Esophagus squamous epithelium (tissue), 5 donors: ENCODE measurements around the gene MICA. TPM values are rescaled to one million over a fixed set of nuclear protein-coding genes. Genes with fewer than 3 reads are reported as not detected.

Source experiments
- DNase-seq: peaks from one replicate; lab custom pipeline; 2025; lab: John Stamatoyannopoulos, UW
- H3K27ac ChIP-seq, 4 donors: fragments of 200-600 bp; sonication (generic); one replicate each; pipeline ENCODE4 v1.5.1; 2016 to 2019; ENCODE audit warnings: mild to moderate bottlenecking in 1 of 4
- H3K27me3 ChIP-seq, 4 donors: fragments of 200-600 bp; sonication (generic); 1 replicate in 3 of 4; 2 replicates in 1 of 4; pipeline versions ENCODE4 v1.5.1 to v1.6.0; 2017 to 2021; ENCODE audit warnings: antibody characterized with exemption in 1 of 4
- H3K36me3 ChIP-seq, 3 donors: fragments of 200-600 bp; sonication (generic); one replicate each; pipeline ENCODE4 v1.5.1; 2016 to 2019
- H3K4me1 ChIP-seq, 3 donors: fragments of 200-600 bp; sonication (generic); one replicate each; pipeline ENCODE4 v1.5.1; 2017 to 2019
- H3K4me3 ChIP-seq, 4 donors: fragments of 200-600 bp; sonication (generic); 1 replicate in 3 of 4; 2 replicates in 1 of 4; pipeline ENCODE4 v1.5.1; 2016 to 2019; ENCODE audit warnings: mild to moderate bottlenecking in 2 of 4, moderate library complexity in 1 of 4
- H3K9me3 ChIP-seq, 3 donors: fragments of 200-600 bp; sonication (generic); one replicate each; pipeline ENCODE4 v1.5.1; 2016 to 2019
- POLR2A ChIP-seq, 4 donors: fragments of 450-650 bp; IDR thresholded peaks; one replicate each; pipeline ENCODE4 v1.6.1; 2017; ENCODE audit warnings: antibody characterized with exemption in 4 of 4, mild to moderate bottlenecking in 4 of 4, moderate library complexity in 3 of 4
- WGBS, 2 donors: methylation state at CpG; one replicate each; pipeline ENCODE4 v1.1.5; 2018; 5-methylcytosine and 5-hydroxymethylcytosine counted together
- intact Hi-C: fragments of 100-400 bp; cut with DNase I; formaldehyde crosslinking; loops from one replicate; pipeline ENCODE4 v1.15.0; 2022
- total RNA-seq, 4 donors: library from RNA; depleted of rRNA; stranded (reverse); fragments of >200 nt; gene quantifications; one replicate each; pipeline ENCODE4 v1.1.0, GENCODE V29; 2016
- TF ChIP-seq, protein P1 (sequence below), 6 experiments: fragments of 450-650 bp in 4 of 6; fragments of 200-600 bp in 2 of 6; sonication (generic) in 2 of 6; IDR thresholded peaks; one replicate each; pipeline ENCODE4 v1.5.1; 2016 to 2019; ENCODE audit warnings: antibody characterized with exemption in 6 of 6, mild to moderate bottlenecking in 4 of 6, moderate library complexity in 4 of 6
- donor health status: DM: yes; HTN: yes; CAD: no.

The MICA gene
- total RNA-seq, 4 donors from 2014 or later: 7.5 to 10.1 (median 8.8) TPM

DNA sequence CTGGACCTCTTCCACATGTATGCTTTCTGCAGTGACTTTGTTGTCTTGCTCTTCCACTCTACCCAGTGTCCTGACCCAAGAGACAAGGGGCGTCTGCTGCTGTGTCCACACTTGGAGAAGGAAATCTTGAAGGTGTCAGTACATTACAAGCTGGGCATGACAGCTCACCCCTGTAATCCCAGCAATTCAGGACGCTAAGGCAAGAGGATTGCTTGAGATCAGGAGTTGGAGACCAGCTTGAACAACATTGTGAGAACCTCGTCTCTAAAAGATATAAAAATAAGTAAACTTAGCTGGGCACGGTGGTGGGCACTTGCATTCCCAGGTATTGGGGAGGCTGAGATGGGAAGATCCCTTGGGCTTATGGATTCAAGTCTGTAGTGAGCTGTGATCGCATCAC lies 40.6 kb upstream of the MICA start:
- H3K4me1 ChIP-seq: peaks cover 0 to 9% (median 0%) of the 10 kb centered on the region in 3 donors
- no peak for DNase-seq
- H3K27me3 ChIP-seq: peaks cover 0 to 54% (median 0%) of the 10 kb centered on the region in 4 donors
- no peaks in the 10 kb centered on the region for H3K36me3 ChIP-seq
- H3K27ac ChIP-seq: no peak overlapping the region
- WGBS, 2 donors: 70 to 88% methylated on average over 4 of the region's 5 CpGs
- H3K9me3 ChIP-seq: no peaks in the 10 kb centered on the region
- intact Hi-C loops: no loop called here
- no peak overlapping the region for H3K4me3 ChIP-seq
- TF ChIP-seq, protein P1, sequence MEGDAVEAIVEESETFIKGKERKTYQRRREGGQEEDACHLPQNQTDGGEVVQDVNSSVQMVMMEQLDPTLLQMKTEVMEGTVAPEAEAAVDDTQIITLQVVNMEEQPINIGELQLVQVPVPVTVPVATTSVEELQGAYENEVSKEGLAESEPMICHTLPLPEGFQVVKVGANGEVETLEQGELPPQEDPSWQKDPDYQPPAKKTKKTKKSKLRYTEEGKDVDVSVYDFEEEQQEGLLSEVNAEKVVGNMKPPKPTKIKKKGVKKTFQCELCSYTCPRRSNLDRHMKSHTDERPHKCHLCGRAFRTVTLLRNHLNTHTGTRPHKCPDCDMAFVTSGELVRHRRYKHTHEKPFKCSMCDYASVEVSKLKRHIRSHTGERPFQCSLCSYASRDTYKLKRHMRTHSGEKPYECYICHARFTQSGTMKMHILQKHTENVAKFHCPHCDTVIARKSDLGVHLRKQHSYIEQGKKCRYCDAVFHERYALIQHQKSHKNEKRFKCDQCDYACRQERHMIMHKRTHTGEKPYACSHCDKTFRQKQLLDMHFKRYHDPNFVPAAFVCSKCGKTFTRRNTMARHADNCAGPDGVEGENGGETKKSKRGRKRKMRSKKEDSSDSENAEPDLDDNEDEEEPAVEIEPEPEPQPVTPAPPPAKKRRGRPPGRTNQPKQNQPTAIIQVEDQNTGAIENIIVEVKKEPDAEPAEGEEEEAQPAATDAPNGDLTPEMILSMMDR (IDR thresholded peaks at IDR 0.05): no peak
- TF ChIP-seq POLR2A (IDR thresholded peaks at IDR 0.05): no peak

DNA sequence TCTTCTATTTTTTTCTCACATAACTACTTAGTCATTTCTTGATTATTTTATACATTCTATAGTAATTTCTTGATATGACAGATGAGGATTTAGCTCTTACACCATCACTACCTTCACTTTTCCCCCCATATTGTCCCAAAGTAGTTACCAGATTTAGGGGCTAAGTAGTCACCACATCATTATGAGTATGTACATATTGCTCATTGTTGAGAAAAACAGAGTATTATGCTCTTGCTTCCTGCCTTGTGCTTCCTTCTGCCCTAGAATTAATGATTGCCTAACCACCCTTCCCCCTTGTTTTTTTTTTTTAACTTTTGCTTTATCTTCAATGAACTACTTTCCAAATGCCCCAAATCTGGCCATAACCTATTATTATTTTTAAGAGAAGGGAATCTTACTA lies 39.6 kb upstream of the MICA start:
- no peak for TF ChIP-seq POLR2A (IDR thresholded peaks at IDR 0.05)
- TF ChIP-seq, protein P1 (IDR thresholded peaks at IDR 0.05): no peak
- DNase-seq: no peak
- intact Hi-C loops: no loop called here

DNA sequence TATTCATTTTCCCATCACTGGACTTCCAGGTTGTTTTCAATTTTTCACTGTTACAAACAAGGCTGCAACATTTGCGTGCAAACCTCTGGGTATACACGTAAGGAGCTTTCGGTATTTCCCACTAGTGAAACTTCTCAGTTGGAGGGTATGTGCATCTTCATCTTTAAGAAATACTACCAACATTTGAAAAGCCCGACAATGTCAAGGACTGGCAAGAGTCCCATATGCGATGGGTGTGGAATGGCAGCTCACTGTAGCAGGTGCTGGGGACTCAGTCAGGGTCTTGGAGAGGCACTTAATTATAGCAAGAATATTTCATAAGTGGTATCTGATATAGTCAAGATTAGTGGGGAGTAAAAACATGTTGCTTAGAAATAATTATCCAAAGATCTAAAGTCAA lies 37.5 kb upstream of the MICA start:
- no peak for DNase-seq
- Histone ChIP-seq H3K4me1 (peaks cover 0 to 9% (median 0%) of the 10 kb centered on the region in 3 donors), H3K27me3 (peaks cover 0 to 84% (median 0%) of the 10 kb centered on the region in 4 donors), H3K36me3 (no peaks in the 10 kb centered on the region), H3K4me3 (no peak overlapping the region), H3K9me3 (no peaks in the 10 kb centered on the region), H3K27ac (no peak overlapping the region)
- intact Hi-C loops: loop anchor here (5.0 kb wide), 2 partner anchors 174 to 229 kb away; partner anchors contain the start of gene PSORS1C2
- no peak for TF ChIP-seq POLR2A (IDR thresholded peaks at IDR 0.05)
- TF ChIP-seq, protein P1 (IDR thresholded peaks at IDR 0.05): no peak
- 73 to 78% methylated on average over 5 of the region's 5 CpGs for WGBS, 2 donors

More for the DNA sequence above, 39.6 kb upstream of the MICA start:
- Histone ChIP-seq H3K27ac (no peak overlapping the region), H3K4me3 (no peak overlapping the region), H3K9me3 (no peaks in the 10 kb centered on the region), H3K36me3 (no peaks in the 10 kb centered on the region), H3K4me1 (peaks cover 0 to 9% (median 0%) of the 10 kb centered on the region in 3 donors), H3K27me3 (peaks cover 0 to 65% (median 0%) of the 10 kb centered on the region in 4 donors)

DNA sequence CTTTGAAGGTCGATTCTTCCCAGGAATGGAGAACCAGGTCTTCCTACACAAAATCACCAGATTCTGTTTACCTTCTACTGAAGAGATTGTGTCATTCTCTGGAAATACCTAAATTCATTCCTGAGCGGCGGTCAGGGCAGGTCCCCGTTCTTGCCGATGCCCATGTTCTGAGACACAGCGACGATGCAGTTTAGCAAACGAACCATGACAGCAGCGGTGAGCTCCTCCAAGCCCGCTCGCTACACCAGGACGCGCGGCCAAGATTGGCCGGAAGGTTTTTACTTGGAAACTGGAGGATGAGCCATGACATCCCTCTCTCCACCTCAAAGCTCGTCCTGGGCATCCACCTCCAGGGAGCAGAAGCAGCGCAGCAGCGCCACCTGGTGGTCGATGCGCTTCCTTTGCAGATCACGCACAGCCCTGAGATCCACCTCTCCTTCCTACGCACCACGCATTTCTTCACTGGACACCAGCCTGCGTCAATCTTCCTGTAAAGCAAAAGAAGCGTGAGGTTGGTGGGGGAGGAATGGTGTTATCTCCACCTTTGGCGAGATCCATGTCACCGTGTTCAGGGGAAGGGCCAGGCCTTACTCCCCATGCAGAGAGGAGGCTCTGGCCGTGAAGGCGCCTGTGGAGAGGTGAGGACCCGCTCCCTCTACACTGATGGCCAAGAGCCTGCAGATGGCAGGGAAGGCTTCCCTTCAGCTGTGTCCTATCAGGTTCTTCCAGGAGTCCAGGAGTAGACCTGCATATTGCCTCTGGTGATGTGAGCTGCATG lies 36.5 kb upstream of the MICA start:
- 6 to 11% methylated on average over 17 to 19 of the region's 30 CpGs for WGBS, 2 donors
- Histone ChIP-seq H3K9me3 (no peaks in the 10 kb centered on the region), H3K27me3 (peaks cover 0 to 83% (median 0%) of the 10 kb centered on the region in 4 donors), H3K27ac (no peak overlapping the region), H3K36me3 (no peaks in the 10 kb centered on the region), H3K4me3 (peak overlapping the region in 3 of 4 donors; percentile 28 to 58 (median 34)), H3K4me1 (peaks cover 0 to 9% (median 0%) of the 10 kb centered on the region in 3 donors)
- intact Hi-C loops: loop anchor here (5.0 kb wide), 2 partner anchors 175 to 230 kb away; partner anchors contain the start of gene PSORS1C2
- DNase-seq: peak; percentile 44
- no peak for TF ChIP-seq POLR2A (IDR thresholded peaks at IDR 0.05)
- TF ChIP-seq, protein P1 (IDR thresholded peaks at IDR 0.05): peak; percentile 86 to 98 (median 95)

DNA sequence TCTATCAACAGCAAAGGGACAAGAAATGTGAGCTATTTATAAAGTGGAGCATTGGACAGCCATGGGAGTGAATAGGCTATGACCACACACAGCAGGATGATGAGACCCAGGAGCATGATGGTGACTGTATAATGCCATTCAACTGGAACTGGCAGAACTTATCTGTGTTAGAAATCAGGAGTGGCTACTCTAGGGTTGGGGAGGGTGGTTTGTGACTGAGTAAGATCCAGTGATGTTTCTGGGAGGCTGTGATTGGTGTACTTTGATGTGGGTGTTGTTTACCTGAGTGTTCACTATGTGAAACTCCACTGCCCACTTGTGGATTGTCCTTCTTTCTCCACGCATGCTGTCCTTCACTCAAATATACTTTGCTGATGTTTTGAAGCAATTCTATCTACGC lies 34.9 kb upstream of the MICA start:
- H3K9me3 ChIP-seq: no peaks in the 10 kb centered on the region
- intact Hi-C loops: loop anchor here (5.0 kb wide), 2 partner anchors 176 to 231 kb away; partner anchors contain the start of gene PSORS1C2
- H3K36me3 ChIP-seq: no peaks in the 10 kb centered on the region
- no peak for DNase-seq
- no peak for TF ChIP-seq POLR2A (IDR thresholded peaks at IDR 0.05)
- TF ChIP-seq, protein P1 (IDR thresholded peaks at IDR 0.05): no peak
- WGBS, 2 donors: 74 to 80% methylated on average over 2 of the region's 2 CpGs
- peaks cover 0 to 9% (median 0%) of the 10 kb centered on the region in 3 donors for H3K4me1 ChIP-seq
- H3K27me3 ChIP-seq: peaks cover 0 to 84% (median 0%) of the 10 kb centered on the region in 4 donors
- H3K27ac ChIP-seq: no peak overlapping the region
- H3K4me3 ChIP-seq: no peak overlapping the region
